Liver (tissue), 9 donors: ENCODE measurements around the gene ZNF496. TPM values are rescaled to one million over a fixed set of nuclear protein-coding genes. Genes with fewer than 3 reads are reported as not detected.

Experiments used
- DNase-seq: peaks from one replicate; pipeline ENCODE4 v3.0.0-alpha.2; 2017; ENCODE audit warnings: low spot score
- H3K27ac ChIP-seq, 2 donors: one replicate each; pipeline ENCODE4 v1.7.0; 2013; ENCODE audit warnings: inconsistent platforms in 2 of 2, low read length in 2 of 2, control low read depth in 1 of 2, low read depth in 1 of 2, mild to moderate bottlenecking in 1 of 2
- H3K27me3 ChIP-seq, 4 donors: one replicate each; pipeline versions ENCODE4 v1.6.1 to v1.7.0; 2013; ENCODE audit warnings: low read length in 3 of 4, inconsistent platforms in 1 of 4, mild to moderate bottlenecking in 1 of 4, moderate library complexity in 1 of 4; ENCODE audit not compliant: control insufficient read depth in 4 of 4, insufficient read depth in 4 of 4
- H3K36me3 ChIP-seq, 4 donors: one replicate each; pipeline versions ENCODE4 v1.6.1 to v1.7.0; 2013; ENCODE audit warnings: low read length in 3 of 4, mild to moderate bottlenecking in 3 of 4, low read depth in 1 of 4, moderate library complexity in 1 of 4; ENCODE audit not compliant: control insufficient read depth in 4 of 4, insufficient read depth in 3 of 4
- H3K4me1 ChIP-seq, 4 donors: one replicate each; pipeline versions ENCODE4 v1.6.1 to v1.7.0; 2013; ENCODE audit warnings: low read length in 3 of 4, mild to moderate bottlenecking in 3 of 4, moderate library complexity in 1 of 4; ENCODE audit not compliant: control insufficient read depth in 4 of 4, insufficient read depth in 4 of 4
- H3K4me3 ChIP-seq, 3 donors: one replicate each; pipeline versions ENCODE4 v1.6.1 to v1.7.0; 2013; ENCODE audit warnings: low read length in 3 of 3, control low read depth in 1 of 3, low read depth in 1 of 3, mild to moderate bottlenecking in 1 of 3
- H3K9ac ChIP-seq, 2 donors: one replicate each; pipeline ENCODE4 v1.7.0; 2013; ENCODE audit warnings: low read length in 2 of 2, mild to moderate bottlenecking in 2 of 2, moderate library complexity in 2 of 2, control low read depth in 1 of 2, low read depth in 1 of 2
- H3K9me3 ChIP-seq, 4 donors: one replicate each; pipeline versions ENCODE4 v1.6.1 to v1.7.0; 2013; ENCODE audit warnings: low read length in 3 of 4; ENCODE audit not compliant: control insufficient read depth in 4 of 4
- ATF3 ChIP-seq: IDR thresholded peaks from 2 replicates; pipeline ENCODE4 v1.6.1; 2016; ENCODE audit warnings: antibody characterized with exemption
- CTCF ChIP-seq: fragments of 150-350 bp; IDR thresholded peaks from 2 replicates; pipeline ENCODE4 v1.5.1; 2017; ENCODE audit warnings: improper control_type of control experiment, low read depth, low read length; ENCODE audit not compliant: missing input control
- EGR1 ChIP-seq, 2 donors: IDR thresholded peaks; 2 replicates each; pipeline ENCODE4 v1.6.1; 2016 to 2018; ENCODE audit warnings: antibody characterized with exemption in 2 of 2, low read depth in 2 of 2
- FOXA1 ChIP-seq: IDR thresholded peaks from 2 replicates; pipeline ENCODE4 v1.6.1; 2016; ENCODE audit warnings: antibody characterized with exemption
- FOXA2 ChIP-seq: IDR thresholded peaks from 2 replicates; pipeline ENCODE4 v1.6.1; 2016; ENCODE audit warnings: antibody characterized with exemption
- GABPA ChIP-seq, 2 donors: IDR thresholded peaks in 1 of 2; conservative IDR thresholded peaks in 1 of 2; 2 replicates each; pipeline ENCODE4 v1.6.1; 2016; ENCODE audit warnings: antibody characterized with exemption in 2 of 2, mild to moderate bottlenecking in 1 of 2, moderate library complexity in 1 of 2
- HNF4A ChIP-seq, 2 donors: conservative IDR thresholded peaks; 2 replicates each; pipeline ENCODE4 v1.6.1; 2016; ENCODE audit warnings: antibody characterized with exemption in 2 of 2, mild to moderate bottlenecking in 2 of 2
- HNF4G ChIP-seq: IDR thresholded peaks from 2 replicates; pipeline ENCODE4 v1.6.1; 2016; ENCODE audit warnings: antibody characterized with exemption
- JUND ChIP-seq, 2 donors: IDR thresholded peaks; 2 replicates each; pipeline ENCODE4 v1.6.1; 2016; ENCODE audit warnings: antibody characterized with exemption in 2 of 2
- MAX ChIP-seq: IDR thresholded peaks from 2 replicates; pipeline ENCODE4 v1.6.1; 2016; ENCODE audit warnings: antibody characterized with exemption
- NR2F2 ChIP-seq: IDR thresholded peaks from 2 replicates; pipeline ENCODE4 v1.6.1; 2016; ENCODE audit warnings: antibody characterized with exemption
- RAD21 ChIP-seq, 2 donors: IDR thresholded peaks; 2 replicates each; pipeline ENCODE4 v1.6.1; 2016; ENCODE audit warnings: antibody characterized with exemption in 2 of 2, mild to moderate bottlenecking in 2 of 2
- REST ChIP-seq: IDR thresholded peaks from 2 replicates; pipeline ENCODE4 v1.6.1; 2016; ENCODE audit warnings: antibody characterized with exemption, mild to moderate bottlenecking
- RXRA ChIP-seq, 2 donors: IDR thresholded peaks; 2 replicates each; pipeline ENCODE4 v1.6.1; 2017 to 2018; ENCODE audit warnings: antibody characterized with exemption in 2 of 2, mild to moderate bottlenecking in 1 of 2
- SP1 ChIP-seq: IDR thresholded peaks from 2 replicates; pipeline ENCODE4 v1.6.1; 2018; ENCODE audit warnings: antibody characterized with exemption, mild to moderate bottlenecking
- TAF1 ChIP-seq: conservative IDR thresholded peaks from 2 replicates; pipeline ENCODE4 v1.6.1; 2016; ENCODE audit warnings: antibody characterized with exemption, mild to moderate bottlenecking
- YY1 ChIP-seq: IDR thresholded peaks from 2 replicates; pipeline ENCODE4 v1.6.1; 2016; ENCODE audit warnings: antibody characterized with exemption, mild to moderate bottlenecking
- ZBTB33 ChIP-seq: IDR thresholded peaks from 2 replicates; pipeline ENCODE4 v1.6.1; 2016; ENCODE audit warnings: antibody characterized with exemption
- WGBS: extraction: QIAGEN DNeasy Blood & Tissue Kit; methylation state at CpG from one replicate; pipeline ENCODE4 v1.1.7; 2013; 5-methylcytosine and 5-hydroxymethylcytosine counted together
- polyA plus RNA-seq, 2 donors: library from polyadenylated mRNA; stranded (reverse) in 1 of 2; unstranded in 1 of 2; fragments of 200-250 nt in 1 of 2; fragments of >200 nt in 1 of 2; fragmentation: Nextera tagmentation in 1 of 2; extraction: Ambion mirVana in 1 of 2; gene quantifications; one replicate each; pipeline versions ENCODE4 v1.2.1 to v1.2.3, GENCODE V29; 2013 to 2015
- total RNA-seq, 2 donors: library from RNA; depleted of rRNA; stranded (reverse); fragments of >200 nt; gene quantifications; one replicate each; pipeline ENCODE4 v1.2.3, GENCODE V29; 2014
- donor health status: healthy.
- donor health status: healthy.
- donor health status: healthy.
- donor health status: healthy.
- donor health status: healthy.

Gene ZNF496
- total and polyA plus RNA-seq, 4 donors, result 0.93 to 7.5 (median 4.7) TPM

- no peaks in the 10 kb centered on the region for H3K4me1 ChIP-seq
- no peak for DNase-seq
- no peak overlapping the region for H3K4me3 ChIP-seq
- H3K9ac ChIP-seq, result no peak overlapping the region
- TF ChIP-seq RXRA (IDR thresholded peaks at IDR 0.05) (no peak), EGR1 (IDR thresholded peaks at IDR 0.05; ENCODE audit: low read depth in 2 of 2) (no peak), CTCF (no peak), RAD21 (IDR thresholded peaks at IDR 0.05) (no peak), REST (no peak), JUND (IDR thresholded peaks at IDR 0.05) (no peak), GABPA (IDR thresholded peaks at IDR 0.05 in 1 of 2, conservative IDR thresholded peaks at IDR 0.05 in 1 of 2) (no peak), TAF1 (no peak), FOXA2 (no peak), HNF4A (conservative IDR thresholded peaks at IDR 0.05) (no peak), YY1 (no peak), SP1 (no peak), NR2F2 (no peak), HNF4G (no peak), ZBTB33 (no peak), FOXA1 (no peak), ATF3 (no peak), MAX (no peak)
- peaks cover 0 to 1% (median 0%) of the 10 kb centered on the region in 4 donors for H3K9me3 ChIP-seq
- H3K36me3 ChIP-seq, result no peaks in the 10 kb centered on the region
- no peaks in the 10 kb centered on the region for H3K27me3 ChIP-seq
- WGBS, result 74% methylated on average over 17 of the region's 17 CpGs
- H3K27ac ChIP-seq, result no peak overlapping the region
Measured at GRCh38 chr1:247291833-247292561, 39.7 kb downstream of the ZNF496 start.
